Activated CD8-positive, alpha-beta memory T cell treated with anti-CD3 and anti-CD28 coated beads, Interleukin-2, amount 50 U/mL, for 1 hour (primary cell): ENCODE results near the gene PITPNC1.
"Not testable (repeated sequence)": the region's sequence is repeated elsewhere in the genome, so short reads cannot be mapped to it uniquely, and the experiment has no call there.

Experiments
- DNase-seq: peaks from one replicate; pipeline ENCODE4 v3.0.0-alpha.2; 2020; ENCODE audit errors: extremely low read depth

The PITPNC1 gene

DNA sequence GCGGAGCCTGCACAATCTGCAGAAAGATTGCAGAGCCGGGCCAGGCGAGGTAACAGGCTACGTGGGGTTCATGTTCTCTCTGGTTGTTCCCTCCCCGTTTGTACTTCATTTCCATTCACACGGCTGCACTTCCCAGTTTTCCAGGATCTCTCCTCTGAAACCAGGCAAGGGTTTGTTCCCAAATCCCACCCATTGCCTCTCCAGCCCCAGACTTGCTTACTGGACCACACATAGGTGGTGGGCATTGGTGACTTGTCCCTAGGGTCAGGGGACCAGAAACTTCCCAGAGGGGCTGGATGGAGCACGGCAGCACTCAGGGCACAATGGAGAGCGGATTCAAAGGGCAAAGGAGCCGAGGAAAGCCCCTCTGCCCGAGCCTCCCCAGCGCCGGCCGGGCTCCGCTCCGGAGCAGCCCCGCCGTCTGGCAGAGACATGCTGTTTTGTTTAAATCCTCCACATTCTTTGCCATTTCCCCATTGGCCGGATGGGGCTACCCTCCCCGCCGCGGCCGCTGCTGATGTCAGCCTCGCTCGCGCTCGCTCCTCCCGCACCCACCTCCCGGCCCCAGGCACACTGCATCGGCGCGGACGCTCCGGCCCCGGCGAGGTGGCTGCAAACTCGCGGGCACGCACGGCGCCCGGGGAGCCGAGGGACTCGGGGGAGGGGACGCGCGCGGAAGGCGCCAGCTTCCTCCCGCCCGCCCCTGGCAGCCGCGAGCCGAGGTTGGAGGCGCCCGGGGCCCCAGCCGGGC, at the start of gene PITPNC1:
Gene PITPNC1, plus strand, starts transcription at position 545 of the 751 bp plus-strand sequence.
- peak; percentile 68 for DNase-seq

DNA sequence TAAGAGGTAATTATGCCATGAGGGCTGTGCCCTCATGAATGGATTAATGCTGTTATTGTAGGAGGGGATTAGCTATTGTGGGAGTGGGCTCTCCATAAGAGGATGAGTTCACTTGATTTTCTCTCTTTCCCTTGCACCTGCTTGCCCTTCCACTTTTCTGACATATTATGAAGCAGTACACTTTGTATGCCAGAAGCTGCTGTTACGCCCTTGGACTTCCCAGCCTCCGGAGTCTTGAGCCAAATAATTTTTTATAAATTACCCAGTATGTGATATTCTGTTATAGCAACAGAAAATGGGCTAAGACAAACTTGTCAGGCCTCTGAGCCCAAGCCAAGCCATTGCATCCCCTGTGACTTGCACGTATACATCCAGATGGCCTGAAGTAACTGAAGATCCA, 49.1 kb upstream of the PITPNC1 start:
- DNase-seq, result no peak

DNA sequence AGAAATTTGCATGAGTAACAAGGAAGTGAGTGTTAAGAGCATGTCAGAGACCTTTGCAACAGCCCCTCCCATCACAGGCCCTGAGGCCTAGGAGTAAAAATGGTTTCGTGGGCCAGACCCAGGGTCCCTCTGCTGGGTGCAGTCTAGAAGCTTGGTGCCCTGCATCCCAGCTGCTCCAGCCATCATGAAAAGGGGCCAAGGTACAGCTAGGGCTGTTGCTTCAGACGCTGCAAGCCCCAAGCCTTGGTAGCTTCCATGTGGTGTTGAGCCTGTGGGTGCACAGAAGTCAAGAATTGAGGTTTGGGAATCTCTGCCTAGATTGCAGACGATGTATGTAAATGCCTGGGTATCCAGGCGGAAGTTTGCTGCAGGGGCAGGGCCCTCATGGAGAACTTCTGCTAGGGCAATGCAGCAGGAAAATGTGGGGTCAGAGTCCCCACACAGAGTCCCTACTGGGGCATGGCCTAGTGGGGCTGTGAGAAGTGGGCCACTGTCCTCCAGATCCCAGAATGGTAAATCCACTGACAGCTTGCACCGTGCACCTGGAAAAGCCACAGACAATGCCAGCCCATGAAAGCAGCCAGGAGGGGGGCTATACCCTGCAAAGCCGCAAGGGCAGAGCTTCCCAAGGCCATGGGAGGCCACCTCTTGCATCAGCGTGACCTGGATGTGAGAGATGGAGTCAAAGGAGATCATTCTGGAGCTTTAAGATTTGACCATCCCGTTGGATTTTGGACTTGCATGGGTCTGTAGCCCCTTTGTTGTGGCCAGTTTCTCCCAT, 45.5 kb upstream of the PITPNC1 start:
- not testable (repeated sequence) for DNase-seq

DNA sequence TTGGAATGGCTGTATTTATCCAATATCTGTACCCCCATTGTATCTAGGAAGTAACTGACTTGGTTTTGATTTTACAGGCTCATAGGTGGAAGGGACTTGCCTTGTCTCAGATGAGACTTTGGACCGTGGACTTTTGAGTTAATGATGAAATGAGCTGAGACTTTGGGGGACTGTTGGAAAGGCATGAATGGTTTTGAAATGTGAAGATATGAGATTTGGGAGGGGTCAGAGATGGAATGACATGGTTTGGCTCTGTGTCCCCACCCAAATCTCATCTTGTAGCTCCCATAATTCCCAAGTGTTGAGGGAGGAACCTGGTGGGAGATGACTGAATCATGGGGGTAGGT, 44.9 kb upstream of the PITPNC1 start:
- not testable (repeated sequence) for DNase-seq

DNA sequence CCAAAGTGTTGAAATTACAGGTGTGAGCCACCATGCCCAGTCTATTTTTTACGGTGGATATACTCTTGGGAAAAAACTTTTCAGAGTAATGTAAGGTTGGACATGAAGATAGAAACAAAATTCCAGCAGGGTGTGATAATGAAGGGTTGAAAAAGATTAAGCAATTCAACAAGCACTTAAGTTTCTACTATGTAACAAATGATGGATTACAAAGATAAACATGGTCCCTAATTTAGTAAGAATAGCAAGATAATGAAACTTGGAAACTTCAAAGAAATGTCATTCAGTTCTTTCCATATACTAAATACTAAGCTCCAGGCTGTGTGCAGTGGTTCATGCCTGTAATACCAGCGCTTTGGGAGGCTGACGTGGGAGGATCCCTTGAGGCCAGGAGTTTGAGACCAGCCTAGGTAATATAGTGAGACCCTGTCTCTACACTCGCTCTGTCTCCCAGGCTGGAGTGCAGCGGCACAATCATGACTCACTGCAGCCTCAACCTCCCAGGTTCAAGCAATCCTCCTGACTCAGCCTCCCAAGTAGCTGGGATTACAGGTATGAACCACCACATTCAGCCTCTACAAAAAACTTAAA, 41.7 kb upstream of the PITPNC1 start:
- DNase-seq, result no peak

DNA sequence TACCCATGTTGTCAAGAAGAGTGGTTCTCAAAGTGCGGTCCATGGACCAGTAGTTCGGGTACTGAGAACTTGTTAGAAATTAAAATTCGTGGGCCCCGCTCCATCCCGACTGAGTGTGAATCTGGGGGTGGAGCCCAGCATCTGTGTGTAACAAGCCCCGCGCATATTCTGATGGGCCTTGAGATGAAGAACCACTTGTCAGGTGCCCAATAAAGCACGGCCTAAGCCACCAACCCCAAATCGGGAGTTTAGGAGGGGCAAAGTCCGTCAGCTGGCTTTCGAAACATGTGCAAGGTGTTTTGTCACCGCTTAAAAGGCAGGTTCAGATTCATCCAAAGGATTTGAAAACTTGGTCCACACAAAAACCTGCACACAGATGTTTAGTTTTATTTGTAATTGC, 40.2 kb upstream of the PITPNC1 start:
- no peak for DNase-seq

DNA sequence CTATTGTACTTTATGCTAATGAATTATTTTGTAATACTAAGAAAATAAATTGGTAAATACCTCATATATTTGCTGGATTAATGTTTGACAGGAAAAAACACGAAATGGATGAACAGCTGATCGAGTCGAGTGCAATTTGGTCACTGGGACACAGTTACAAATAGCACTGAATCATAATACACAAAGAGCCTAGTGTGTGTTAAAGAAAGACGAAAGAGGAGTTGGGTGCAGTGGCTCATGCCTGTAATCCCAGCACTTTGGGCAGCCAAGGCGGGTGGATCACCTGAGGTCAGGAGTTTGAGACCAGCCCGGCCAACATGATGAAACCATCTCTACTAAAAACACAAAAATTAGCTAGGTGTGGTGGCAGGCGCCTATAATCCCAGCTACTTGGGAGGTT, 38.7 kb upstream of the PITPNC1 start:
- DNase-seq, result not testable (repeated sequence)

DNA sequence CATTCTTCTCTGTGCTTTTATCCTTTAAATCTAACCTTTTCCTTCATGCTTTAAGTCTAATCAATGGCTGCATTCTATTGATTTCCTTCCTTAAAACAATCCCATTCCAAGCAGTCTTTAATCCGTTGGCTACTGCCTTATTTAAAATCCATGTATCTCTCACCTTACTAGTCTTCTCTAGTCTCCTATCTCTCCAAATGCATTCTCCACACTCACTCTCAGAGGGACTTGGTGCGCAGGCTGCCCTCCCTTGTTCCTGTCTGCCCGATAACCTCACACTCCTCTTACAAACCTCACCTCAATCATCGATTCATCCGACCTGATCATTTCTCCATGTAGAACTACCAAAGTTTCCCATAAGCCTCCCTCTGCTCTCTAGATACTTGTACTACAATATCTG, 33.8 kb upstream of the PITPNC1 start:
- DNase-seq, result no peak

DNA sequence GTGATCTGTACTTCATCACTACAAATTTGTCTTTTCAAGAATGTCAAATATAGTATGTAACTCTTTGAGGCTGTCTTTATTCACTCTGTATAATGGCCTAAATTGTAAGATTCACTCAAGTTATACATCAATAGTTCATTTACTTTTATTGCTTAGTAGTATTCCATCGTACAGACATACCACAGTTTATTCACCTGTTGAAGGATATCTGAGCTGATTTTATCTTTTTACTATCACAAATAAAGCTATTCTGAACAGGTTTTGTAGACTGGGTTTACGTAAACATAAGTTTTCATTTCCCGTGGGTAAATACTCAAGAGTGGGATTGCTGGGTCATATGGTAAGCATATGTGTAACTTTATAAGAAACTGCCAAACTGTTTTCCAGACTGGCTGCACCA, 29.3 kb upstream of the PITPNC1 start:
- DNase-seq, result no peak

DNA sequence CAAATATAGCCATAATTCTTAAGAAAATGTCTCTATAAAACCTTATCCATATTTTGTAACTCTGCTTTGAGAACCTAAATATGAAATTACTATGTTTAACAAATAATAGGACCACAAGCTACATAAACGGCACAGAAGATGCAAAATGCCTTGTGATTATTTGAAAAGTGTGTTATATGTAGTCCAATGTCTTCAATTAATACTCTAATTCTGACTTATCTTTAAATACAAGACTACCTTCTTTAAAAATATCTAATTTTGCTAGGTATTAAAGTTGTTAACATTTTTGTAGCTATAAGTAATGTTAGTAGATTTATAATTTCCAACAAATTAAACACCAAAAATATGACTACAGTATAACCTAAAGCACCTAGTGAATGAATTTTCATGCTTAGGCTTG, 27.7 kb upstream of the PITPNC1 start:
- no peak for DNase-seq

DNA sequence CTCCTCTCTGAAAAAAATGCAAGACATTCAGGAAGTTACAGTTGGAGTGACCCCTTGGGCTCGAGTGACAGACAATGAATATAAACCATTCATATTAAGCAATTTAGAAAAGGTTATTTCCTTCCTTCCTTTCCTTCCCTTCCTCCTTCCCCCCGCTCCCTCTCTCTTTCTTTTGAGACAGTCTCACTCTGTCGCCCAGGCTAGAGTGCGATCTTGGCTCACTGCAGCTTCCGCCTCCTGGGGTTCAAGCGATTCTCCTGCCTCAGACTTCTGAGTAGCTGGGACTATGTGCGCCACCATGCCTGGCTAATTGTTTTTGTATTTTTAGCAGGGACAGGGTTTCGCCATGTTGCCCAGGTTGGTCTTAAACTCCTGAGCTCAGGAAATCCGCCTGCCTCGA, 23.9 kb upstream of the PITPNC1 start:
- DNase-seq, result no peak

DNA sequence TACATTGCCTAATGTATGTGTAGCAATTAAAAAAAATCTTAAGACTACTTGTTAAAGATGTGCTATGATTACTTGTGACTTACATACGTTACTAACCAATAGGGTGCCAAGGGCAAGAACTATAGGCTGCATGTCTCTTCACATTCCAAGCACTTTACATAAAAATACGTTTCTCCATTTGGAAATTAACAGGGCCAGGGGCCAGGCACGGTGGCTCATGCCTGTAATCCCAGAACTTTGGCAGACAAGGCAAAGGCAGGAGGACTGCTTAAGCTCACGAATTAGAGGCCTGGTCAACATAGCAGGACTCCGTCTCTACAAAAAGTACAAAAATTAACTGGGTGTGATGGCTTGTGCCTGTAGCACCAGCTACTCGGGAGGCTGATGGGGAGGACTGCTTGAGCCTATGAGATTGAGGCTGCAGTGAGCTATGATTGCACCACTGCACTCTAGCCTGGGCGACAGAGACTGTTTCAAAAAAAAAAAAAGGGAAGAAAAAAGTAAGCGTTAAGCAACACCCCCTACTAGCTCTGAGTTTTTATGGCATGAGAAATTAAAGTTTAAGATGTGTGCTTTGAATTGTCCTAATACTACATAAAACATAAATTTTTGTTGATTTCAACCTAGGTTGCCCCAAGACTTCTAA, 23.0 kb upstream of the PITPNC1 start:
- no peak for DNase-seq

DNA sequence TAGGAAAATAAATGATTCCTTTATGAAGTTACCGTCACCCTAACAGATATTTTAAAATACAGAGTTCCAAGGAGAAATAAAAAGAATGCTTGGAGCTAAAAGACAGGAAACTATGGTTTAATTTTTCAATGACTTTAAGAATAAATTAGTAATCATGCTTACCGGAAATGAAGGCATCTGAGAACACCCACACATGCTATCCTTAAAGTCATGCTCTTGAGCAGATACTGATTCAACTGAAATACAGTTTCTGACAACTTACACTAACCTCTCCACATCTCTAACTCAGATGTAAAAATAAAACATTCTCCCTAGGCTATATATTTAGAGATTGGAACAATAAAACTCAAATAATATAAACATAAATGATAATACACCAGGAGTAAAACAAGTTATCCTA, 18.5 kb upstream of the PITPNC1 start:
- DNase-seq, result no peak

DNA sequence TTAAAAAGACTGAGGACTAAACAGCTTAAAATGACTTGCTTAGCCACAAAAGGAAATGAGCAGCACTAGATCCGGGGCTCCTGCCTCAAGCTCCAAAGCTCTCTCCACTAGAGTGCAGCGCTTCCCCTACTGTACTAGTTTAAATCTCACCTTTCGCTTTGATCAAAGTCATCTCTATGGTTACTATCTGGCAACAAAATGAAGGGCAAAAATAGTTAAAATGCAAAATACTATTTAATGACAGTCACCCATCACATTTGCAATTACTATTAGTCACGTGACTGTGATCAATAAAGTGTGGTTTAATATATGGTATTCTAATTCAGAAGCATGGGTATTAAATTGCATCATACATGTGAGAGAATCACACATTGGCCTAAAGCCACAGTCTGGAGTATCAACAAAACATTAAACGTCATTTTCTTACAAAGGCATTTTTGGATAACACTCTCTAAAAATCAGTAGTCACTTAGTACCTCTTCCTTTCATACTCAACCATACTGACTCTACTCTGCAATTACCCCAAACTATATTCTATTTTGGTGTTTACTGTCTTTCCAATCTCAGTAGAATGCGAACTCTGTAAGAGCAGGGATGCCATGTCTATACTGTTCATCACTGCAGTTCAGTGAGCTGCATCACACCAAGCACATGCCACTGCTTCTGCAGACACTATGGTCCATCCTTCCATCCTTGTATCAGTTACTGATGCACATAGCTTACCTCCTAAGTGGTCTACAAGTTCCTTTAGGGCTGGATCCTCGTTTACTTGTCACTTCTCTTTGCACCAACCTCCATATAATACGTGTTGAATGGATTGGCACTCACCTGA, 16.9 kb upstream of the PITPNC1 start:
- DNase-seq, result no peak

DNA sequence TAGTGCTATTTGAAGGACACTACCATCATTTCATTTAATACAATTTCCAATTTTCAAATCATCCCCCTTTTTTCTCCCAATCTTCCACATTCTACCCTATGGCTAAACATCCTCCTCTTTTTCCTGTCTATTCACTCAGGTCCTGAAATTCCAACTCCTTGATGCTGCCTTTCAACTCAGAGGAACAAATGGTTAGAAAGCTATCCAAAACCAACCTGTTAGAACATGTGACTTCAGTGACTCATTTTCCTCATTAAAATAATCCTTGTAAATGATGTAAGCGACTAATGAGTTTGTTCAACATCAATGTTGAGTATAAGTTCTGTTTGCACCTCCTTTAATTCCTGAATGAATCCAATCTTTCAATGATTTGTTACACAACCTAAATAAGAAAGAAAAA, 16.2 kb upstream of the PITPNC1 start:
- DNase-seq, result no peak

DNA sequence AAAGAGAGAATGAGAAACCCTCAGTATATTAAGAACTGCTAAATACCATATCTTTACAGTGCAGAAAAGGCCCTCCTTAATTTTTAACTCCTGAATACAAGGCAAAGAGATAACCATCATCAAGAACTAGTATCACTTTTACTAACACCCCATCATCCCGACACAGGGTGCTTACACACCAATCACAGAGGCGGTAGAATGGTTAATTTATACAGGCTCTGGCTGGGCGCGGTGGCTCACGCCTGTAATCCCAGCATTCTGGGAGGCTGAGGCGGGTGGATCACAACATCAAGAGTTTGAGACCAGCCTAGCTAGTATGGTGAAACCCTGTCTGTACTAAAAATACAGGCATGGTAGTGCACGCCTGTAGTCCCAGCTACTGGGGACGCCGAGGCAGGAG, 14.9 kb upstream of the PITPNC1 start:
- DNase-seq, result no peak

DNA sequence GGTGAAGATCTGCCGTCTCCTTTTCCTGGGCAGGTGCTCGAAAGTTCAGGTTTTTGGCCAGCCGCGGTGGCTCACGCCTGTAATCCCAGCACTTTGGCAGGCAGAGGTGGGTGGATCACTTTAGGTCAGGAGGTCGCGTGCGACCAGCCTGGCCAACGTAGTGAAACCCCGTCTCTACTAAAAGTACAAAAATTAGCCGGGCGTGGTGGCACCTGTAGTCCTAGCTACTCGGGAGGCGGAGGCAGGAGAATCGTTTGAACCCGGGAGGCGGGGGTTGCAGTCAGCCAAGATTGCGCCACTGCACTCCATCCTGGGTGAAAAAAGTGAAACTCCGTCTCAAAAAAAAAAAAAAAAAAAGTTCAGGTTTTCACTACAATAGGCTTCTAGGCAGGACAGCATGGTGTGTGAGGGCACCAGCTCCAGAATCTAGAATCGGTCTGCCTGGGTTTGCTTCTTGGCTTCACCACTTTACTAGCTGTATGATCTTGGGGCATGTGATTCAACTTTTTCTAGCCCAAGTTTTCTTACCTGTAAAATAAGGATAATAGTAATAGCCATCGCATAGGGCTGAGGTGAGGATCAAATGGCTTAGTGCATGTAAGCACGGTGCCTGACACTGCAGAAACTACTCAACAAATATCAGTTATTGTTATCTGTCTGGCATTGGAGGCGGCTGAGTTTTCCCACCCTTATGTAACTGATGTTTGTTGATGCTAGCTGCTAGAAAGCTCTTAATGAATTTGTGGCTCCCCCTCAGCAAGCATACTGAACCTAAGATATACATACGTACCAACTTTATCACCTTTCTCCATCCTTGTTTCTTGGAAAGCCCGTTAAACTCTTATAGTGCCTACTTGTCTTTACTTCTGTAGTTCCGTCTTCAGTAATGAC, 12.0 kb upstream of the PITPNC1 start:
- no peak for DNase-seq

DNA sequence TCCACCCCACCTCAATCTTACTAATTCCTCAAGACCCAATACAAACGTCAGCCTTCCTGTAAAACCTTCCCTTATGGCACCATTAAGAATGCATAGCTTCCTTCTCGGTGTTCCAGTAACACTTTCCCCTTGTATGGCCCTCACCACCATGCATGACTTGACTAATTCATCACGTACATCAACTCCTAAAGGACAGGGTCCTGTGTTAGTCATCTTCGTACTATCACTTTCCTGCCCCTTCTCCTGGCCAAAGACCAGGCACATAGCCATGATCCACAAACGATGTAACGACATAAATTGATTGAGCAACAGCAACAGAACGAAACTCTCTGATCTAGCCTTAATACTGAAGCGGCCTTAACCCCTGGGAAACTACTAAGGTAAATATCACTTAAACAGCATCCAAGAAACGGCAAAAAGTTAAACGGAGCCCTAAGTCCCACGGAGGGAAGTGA, 11.3 kb upstream of the PITPNC1 start:
- no peak for DNase-seq

DNA sequence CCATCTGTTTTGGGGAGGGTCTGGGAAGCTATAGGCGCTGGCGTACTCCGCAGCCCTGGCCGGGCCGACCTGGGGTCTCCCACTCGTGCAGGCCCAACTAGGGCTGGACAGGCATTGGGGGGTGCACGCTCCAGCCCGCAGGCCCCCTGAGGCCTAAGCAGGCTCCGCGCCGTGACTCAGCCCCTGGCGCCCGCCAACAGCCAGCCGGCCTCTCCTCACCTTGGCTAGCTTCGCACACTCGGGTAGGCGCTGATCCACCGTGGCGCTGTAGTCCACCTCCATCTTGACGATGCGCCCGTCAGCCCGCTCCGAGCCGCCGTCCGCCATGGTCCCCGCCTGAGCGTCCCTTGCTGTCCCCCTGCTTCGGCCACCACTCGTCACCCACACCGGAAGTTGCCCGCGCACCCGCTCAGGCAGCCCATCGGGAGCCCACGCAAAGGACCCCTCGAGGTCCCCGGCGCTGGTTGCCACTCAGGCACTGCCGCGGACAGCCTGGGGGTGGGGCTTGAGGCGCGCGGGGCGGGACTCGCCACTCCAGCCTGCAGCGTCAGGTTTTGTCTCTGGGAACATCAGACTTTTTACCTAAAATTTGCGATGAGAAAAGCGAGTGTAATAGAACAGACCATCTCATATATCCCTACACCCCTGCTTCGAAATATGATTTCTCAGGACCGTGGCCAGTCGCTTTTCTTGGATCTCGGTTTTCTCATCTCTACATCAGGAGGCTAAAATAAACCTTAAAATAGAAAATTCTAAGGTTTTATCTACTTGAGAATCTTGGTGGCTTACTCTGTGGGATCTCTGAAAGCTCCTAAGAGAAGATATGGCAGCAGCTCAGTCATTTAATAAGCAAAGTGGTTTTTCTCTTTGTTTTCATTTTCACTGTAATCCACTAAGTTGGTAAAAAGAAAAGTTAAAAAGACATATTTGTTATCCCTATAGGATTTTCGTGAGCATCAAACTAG, 10.6 kb upstream of the PITPNC1 start, which contains the start of gene PSMD12:
Gene PSMD12, minus strand, starts transcription at position 385 of the 965 bp plus-strand sequence. Its CDS starts 58 bp downstream, at position 327.
- no peak for DNase-seq
